ENCODE results near the gene RLN3. TPM values are rescaled to one million over a fixed set of nuclear protein-coding genes. Genes with fewer than 3 reads are reported as not detected.

RLN3 gene
- polyA plus RNA-seq (ENCODE audit: low read depth in 6 of 6): not detected

GRCh38 chr19:14027856-14028450 lies at the start of gene RLN3:
Gene RLN3 (plus strand): TSS chr19:14028148. CDS start chr19:14028205, 57 bp downstream.
- peak within 1 kb of the TSS in 3 of 6 donors; percentile 44 to 96 (median 65) for H3K27ac Mint-ChIP-seq
- H3K4me3 Mint-ChIP-seq: peak within 1 kb of the TSS in 5 of 8 donors; percentile 30 to 84 (median 49)
- no peak for ATAC-seq (ENCODE audit: low read depth in 2 of 2)
- H3K9me3 Mint-ChIP-seq: no peaks in the 10 kb centered on the region
- H3K36me3 Mint-ChIP-seq: no peaks in the 10 kb centered on the region
- H3K4me1 Mint-ChIP-seq: peaks cover 38 to 48% (median 47%) of the 10 kb centered on the region in 3 donors
- H3K27me3 Mint-ChIP-seq: no peaks in the 10 kb centered on the region
- no peak for DNase-seq

DNA sequence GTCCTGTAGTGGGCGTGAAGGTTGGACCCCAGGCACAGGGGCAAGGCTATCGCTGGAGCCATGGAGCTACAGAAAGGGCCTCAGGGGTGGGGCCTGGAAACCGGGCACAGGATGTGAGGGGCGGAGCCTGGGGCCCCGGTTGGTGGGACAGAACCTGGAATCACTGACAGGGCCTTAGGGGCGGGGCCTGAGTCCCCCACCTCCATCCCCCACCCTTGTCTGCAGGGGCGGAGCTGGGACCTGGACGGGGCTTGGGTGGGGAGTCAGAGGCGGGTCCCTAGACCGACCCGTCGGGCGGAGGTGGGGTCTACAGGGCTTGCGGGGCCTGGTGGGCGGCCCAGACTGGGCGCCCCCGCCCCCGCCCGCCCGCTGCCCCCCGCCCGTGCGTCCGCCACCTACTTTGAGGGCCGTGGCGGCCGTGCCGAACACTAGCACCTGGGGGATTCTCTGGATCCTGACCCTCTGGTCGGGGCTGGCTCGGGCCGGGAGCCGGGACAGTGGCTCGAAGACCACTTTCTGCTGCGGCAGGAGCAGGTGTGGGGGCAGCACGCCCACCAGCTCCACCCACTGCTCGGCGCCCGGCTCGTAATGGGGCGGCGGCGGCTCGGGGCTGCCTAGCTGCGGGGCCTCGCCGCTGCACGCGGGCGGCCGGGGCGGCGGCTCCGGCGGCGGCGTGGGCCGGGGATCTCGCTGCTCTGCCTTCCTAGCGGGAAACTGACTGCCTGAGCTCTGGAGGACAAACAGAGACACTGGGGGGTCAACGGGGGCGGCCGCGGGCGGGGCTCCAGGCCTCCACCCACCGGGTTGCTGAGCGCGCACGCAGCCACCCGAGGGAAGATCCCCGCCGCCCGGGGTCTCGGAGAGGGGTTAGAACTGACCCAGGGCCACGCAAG lies 49.4 kb upstream of the RLN3 start:
- Mint-ChIP-seq H3K4me3 (peak overlapping the region in 6 of 8 donors; percentile 57 to 82 (median 75)), H3K27me3 (peaks cover 0 to 5% (median 0%) of the 10 kb centered on the region in 3 donors), H3K4me1 (peaks cover 29 to 47% (median 37%) of the 10 kb centered on the region in 3 donors), H3K27ac (peak overlapping the region in 1 of 6 donors; percentile 77), H3K9me3 (no peaks in the 10 kb centered on the region), H3K36me3 (peaks cover 0 to 20% of the 10 kb centered on the region in 2 donors)
- DNase-seq (no peak), ATAC-seq (ENCODE audit: low read depth in 2 of 2) (peak; percentile 51 to 63)

- peaks cover 25 to 44% (median 34%) of the 10 kb centered on the region in 3 donors for H3K4me1 Mint-ChIP-seq
- H3K9me3 Mint-ChIP-seq: no peaks in the 10 kb centered on the region
- H3K27me3 Mint-ChIP-seq: peaks cover 0 to 5% (median 0%) of the 10 kb centered on the region in 3 donors
- peak overlapping the region in 6 of 8 donors; percentile 42 to 81 (median 62) for H3K4me3 Mint-ChIP-seq
- ATAC-seq (ENCODE audit: low read depth in 2 of 2): peak; percentile 38 to 52
- no peak for DNase-seq
- peaks cover 0 to 18% of the 10 kb centered on the region in 2 donors for H3K36me3 Mint-ChIP-seq
- no peak overlapping the region for H3K27ac Mint-ChIP-seq
Measured at GRCh38 chr19:13979244-13979615, 48.7 kb upstream of the RLN3 start.

DNA sequence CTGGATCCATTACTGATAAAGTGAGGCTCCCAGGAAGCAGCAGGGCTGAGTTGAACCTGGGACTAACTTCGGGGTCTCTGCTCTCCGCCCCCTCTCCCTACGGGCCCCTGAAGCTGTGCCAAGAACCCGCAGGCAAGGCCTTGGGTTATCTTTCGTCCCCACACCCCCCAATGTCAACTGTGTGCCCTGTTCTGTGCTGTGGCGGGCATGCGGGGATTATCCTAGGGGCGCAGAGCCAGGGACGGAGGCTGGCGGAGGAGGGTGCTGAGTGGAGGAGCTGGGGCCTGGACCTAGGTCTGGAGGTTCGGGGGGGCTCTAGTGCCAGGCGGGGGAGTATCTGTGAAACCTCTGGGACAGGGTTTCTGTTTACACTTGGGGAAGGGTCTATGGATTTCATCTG lies 48.3 kb upstream of the RLN3 start:
- Mint-ChIP-seq H3K27ac (peak overlapping the region in 2 of 6 donors; percentile 15 to 86), H3K27me3 (peaks cover 0 to 5% (median 0%) of the 10 kb centered on the region in 3 donors), H3K9me3 (no peaks in the 10 kb centered on the region), H3K4me1 (peaks cover 21 to 40% (median 37%) of the 10 kb centered on the region in 3 donors), H3K4me3 (peak overlapping the region in 7 of 8 donors; percentile 15 to 81 (median 57)), H3K36me3 (peaks cover 0 to 14% of the 10 kb centered on the region in 2 donors)
- no peak for ATAC-seq (ENCODE audit: low read depth in 2 of 2)
- no peak for DNase-seq

GRCh38 chr19:13980340-13980739 lies 47.6 kb upstream of the RLN3 start:
- Mint-ChIP-seq H3K36me3 (peaks cover 0 to 14% of the 10 kb centered on the region in 2 donors), H3K27me3 (peaks cover 0 to 5% (median 0%) of the 10 kb centered on the region in 3 donors), H3K9me3 (no peaks in the 10 kb centered on the region), H3K27ac (no peak overlapping the region), H3K4me3 (peak overlapping the region in 1 of 8 donors; percentile 77), H3K4me1 (peaks cover 24 to 45% (median 39%) of the 10 kb centered on the region in 3 donors)
- no peak for DNase-seq
- no peak for ATAC-seq (ENCODE audit: low read depth in 2 of 2)

GRCh38 chr19:13981021-13981420 lies 46.9 kb upstream of the RLN3 start:
- H3K4me1 Mint-ChIP-seq: peaks cover 24 to 46% (median 41%) of the 10 kb centered on the region in 3 donors
- peak overlapping the region in 4 of 8 donors; percentile 12 to 76 (median 46) for H3K4me3 Mint-ChIP-seq
- no peak for ATAC-seq (ENCODE audit: low read depth in 2 of 2)
- H3K9me3 Mint-ChIP-seq: no peaks in the 10 kb centered on the region
- peaks cover 0 to 5% (median 0%) of the 10 kb centered on the region in 3 donors for H3K27me3 Mint-ChIP-seq
- H3K36me3 Mint-ChIP-seq: peaks cover 0 to 7% of the 10 kb centered on the region in 2 donors
- DNase-seq: no peak
- peak overlapping the region in 3 of 6 donors; percentile 39 to 57 (median 56) for H3K27ac Mint-ChIP-seq

DNA sequence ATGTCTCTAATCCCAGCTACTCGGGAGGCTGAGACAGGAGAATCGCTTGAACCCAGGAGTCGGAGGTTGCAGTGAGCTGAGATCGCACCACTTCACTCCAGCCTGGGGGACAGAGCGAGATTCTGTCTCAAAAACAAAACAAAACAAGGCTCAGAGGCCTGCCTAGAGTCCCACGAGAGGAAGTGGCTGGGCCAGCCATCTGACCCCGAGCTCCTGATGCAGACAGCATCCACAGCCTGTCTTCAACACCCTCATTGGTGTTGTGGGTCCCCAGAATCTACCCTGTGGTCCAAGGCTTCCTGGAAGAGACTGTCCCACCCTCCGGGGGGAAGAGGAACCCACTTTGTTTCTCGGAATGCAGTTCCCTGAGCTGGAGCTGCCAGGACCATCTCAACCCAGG lies 46.5 kb upstream of the RLN3 start:
- ATAC-seq (ENCODE audit: low read depth in 2 of 2) (no peak), DNase-seq (no peak)
- peak overlapping the region in 2 of 8 donors; percentile 47 to 70 for H3K4me3 Mint-ChIP-seq
- H3K36me3 Mint-ChIP-seq: peaks cover 0 to 3% of the 10 kb centered on the region in 2 donors
- peak overlapping the region in 2 of 6 donors; percentile 11 to 57 for H3K27ac Mint-ChIP-seq
- H3K9me3 Mint-ChIP-seq: no peaks in the 10 kb centered on the region
- H3K27me3 Mint-ChIP-seq: peaks cover 0 to 5% (median 0%) of the 10 kb centered on the region in 3 donors
- H3K4me1 Mint-ChIP-seq: peaks cover 23 to 46% (median 44%) of the 10 kb centered on the region in 3 donors

DNA sequence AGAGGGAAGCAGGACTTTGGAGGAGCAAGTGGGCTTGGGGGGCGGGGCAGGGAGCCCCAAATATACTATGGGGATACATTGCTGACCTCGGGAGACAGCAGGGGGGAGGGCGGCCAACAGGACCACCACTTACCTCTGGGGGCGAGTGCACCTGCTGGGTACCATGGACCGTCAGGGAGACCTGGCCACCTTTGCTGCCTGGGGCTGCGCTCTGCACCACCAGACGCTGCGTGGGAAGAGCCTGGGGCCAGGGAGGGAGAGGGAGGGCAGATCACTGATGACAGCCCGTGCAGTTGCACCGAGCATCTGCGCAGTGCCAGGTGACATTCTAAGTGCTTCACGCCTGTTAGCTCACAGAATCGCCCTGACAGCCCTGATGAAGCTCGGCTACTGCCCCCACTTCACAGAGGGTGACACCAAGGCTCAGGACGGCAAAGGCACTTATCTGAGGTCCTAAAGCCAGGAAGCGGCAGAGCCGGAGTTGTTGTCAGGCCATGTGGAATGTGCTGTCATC lies 45.9 kb upstream of the RLN3 start:
- ATAC-seq (ENCODE audit: low read depth in 2 of 2) (no peak), DNase-seq (no peak)
- Mint-ChIP-seq H3K27ac (peak overlapping the region in 1 of 6 donors; percentile 11), H3K36me3 (no peaks in the 10 kb centered on the region), H3K4me1 (peaks cover 27 to 52% (median 50%) of the 10 kb centered on the region in 3 donors), H3K27me3 (peaks cover 0 to 5% (median 0%) of the 10 kb centered on the region in 3 donors), H3K4me3 (peak overlapping the region in 3 of 8 donors; percentile 15 to 80 (median 47)), H3K9me3 (no peaks in the 10 kb centered on the region)

DNA sequence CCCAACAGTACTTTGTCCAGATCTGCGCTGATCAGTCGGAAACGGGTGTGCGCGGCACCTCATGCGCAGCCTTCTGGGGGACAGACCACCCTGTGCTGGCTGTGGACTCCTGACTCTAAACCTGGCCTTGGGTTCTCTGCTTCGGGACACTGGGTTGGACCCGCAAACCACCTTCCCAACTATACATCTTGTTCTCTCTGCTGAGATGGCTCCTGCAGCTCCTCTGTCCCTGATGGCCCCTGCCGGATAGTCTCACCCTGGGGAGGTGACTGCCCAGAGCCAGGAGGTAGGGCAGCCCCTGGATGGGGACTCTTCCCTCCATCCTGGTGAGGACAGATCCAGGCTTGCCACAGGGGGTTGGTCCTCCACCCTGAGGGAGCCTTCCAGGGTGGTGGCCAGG lies 45.2 kb upstream of the RLN3 start:
- Mint-ChIP-seq H3K4me3 (peak overlapping the region in 1 of 8 donors; percentile 59), H3K9me3 (no peaks in the 10 kb centered on the region), H3K36me3 (no peaks in the 10 kb centered on the region), H3K27ac (peak overlapping the region in 2 of 6 donors; percentile 32 to 69), H3K27me3 (peaks cover 0 to 5% (median 0%) of the 10 kb centered on the region in 3 donors), H3K4me1 (peaks cover 32 to 58% (median 57%) of the 10 kb centered on the region in 3 donors)
- no peak for DNase-seq
- no peak for ATAC-seq (ENCODE audit: low read depth in 2 of 2)

DNA sequence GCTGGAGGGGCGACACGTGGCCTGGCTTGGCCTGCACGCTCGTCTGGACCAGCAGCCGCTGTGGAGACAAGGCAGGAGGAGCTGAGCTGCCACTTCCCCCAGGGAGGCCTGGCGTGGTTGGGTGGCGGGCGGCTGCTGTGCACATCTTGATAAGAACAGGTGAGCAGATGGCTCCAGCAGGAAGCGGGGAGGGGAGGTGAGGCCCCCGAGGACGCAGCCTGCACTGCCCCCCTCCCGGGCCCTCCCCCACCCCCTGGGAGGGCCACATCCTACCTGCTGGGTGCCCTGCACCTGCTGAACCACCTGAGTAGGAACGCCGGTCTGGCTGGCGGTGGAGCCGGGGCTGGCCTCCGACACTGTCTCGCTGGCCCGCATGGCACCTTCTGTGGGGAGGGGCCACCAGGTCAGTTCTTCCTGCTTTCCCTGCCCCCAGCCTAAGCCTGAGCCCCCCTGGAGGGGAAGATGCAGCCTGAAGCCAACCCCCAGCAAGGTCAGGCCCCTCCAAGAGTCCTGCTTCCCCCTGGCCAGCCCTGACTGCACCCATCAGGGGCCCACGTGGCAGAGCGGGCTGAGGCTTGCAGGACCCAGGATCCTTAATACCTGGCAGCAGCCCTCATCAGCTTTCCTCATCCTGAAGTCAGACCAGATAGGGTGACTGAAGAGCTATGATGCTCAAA lies 44.6 kb upstream of the RLN3 start:
- DNase-seq: no peak
- no peaks in the 10 kb centered on the region for H3K36me3 Mint-ChIP-seq
- ATAC-seq (ENCODE audit: low read depth in 2 of 2): no peak
- H3K9me3 Mint-ChIP-seq: no peaks in the 10 kb centered on the region
- peaks cover 0 to 5% (median 0%) of the 10 kb centered on the region in 3 donors for H3K27me3 Mint-ChIP-seq
- peak overlapping the region in 2 of 6 donors; percentile 69 to 97 for H3K27ac Mint-ChIP-seq
- peak overlapping the region in 1 of 8 donors; percentile 59 for H3K4me3 Mint-ChIP-seq
- peaks cover 29 to 63% (median 57%) of the 10 kb centered on the region in 3 donors for H3K4me1 Mint-ChIP-seq

- no peaks in the 10 kb centered on the region for H3K9me3 Mint-ChIP-seq
- H3K27ac Mint-ChIP-seq: peak overlapping the region in 2 of 6 donors; percentile 97
- H3K27me3 Mint-ChIP-seq: peaks cover 0 to 5% (median 0%) of the 10 kb centered on the region in 3 donors
- H3K4me3 Mint-ChIP-seq: no peak overlapping the region
- DNase-seq (no peak), ATAC-seq (ENCODE audit: low read depth in 2 of 2) (no peak)
- H3K36me3 Mint-ChIP-seq: peaks cover 0 to 6% of the 10 kb centered on the region in 2 donors
- peaks cover 34 to 67% (median 60%) of the 10 kb centered on the region in 3 donors for H3K4me1 Mint-ChIP-seq
Measured at GRCh38 chr19:13984186-13984585, 43.8 kb upstream of the RLN3 start.

DNA sequence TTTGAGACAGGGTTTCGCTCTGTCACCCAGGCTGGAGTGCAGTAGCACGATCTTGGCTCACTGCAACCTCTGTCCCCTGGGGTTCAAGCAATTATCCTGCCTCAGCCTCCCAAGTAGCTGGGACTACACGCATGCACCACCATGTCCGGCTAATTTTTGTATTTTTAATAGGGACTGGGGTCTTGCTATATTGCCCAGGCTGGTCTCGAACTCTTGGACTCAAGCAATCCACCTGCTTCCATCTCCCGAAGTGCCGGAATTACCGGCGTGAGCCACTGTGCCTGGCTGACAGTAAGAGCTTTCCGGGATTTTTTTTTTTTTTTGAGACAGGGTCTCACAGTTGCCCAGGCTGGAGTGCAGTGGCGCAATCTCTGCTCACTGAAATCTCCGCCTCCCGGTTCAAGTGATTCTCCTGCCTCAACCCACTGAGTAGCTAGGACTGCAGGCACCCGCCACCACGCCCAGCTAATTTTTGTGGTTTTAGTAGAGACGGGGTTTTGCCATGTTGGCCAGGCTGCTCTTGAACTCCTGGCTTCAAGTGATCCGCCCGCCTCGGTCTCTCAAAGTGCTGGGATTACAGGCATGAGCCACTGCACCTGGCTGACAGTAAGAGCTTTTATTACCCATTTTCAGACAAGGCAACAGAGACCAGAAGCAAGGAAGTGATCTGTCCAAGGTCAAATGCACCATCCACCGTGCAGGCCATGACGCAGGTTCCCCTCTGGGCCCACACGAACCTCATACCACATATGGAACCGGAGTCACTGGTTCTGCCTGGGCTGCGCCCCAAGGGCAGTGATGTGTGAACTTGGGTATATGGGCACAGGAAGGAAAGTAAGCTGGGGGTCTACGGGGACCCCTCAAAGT lies 42.8 kb upstream of the RLN3 start:
- Mint-ChIP-seq H3K4me1 (peaks cover 39 to 68% (median 61%) of the 10 kb centered on the region in 3 donors), H3K27ac (peak overlapping the region; percentile 97 to 99 (median 98)), H3K4me3 (peak overlapping the region; percentile 39 to 86 (median 70)), H3K9me3 (no peaks in the 10 kb centered on the region), H3K27me3 (no peaks in the 10 kb centered on the region), H3K36me3 (peaks cover 0 to 15% of the 10 kb centered on the region in 2 donors)
- peak; percentile 37 to 50 for ATAC-seq (ENCODE audit: low read depth in 2 of 2)
- DNase-seq: peak; percentile 63

Data from naive B cell (primary cell).